HepG2 (cell line): ENCODE results near the gene MINDY2. TPM values are rescaled to one million over a fixed set of nuclear protein-coding genes. Genes with fewer than 3 reads are reported as not detected.
A peak's percentile ranks its signal among the peaks of the same experiment; 100 is the strongest.

ENCODE experiments used
- ADNP ChIP-seq: sonication (generic); formaldehyde crosslinking; IDR thresholded peaks from 2 replicates; pipeline ENCODE4 v1.4.0; 2020; ENCODE audit warnings: missing genetic modification reagents
- AKAP8 ChIP-seq: sonication (generic); formaldehyde crosslinking; IDR thresholded peaks from 2 replicates; pipeline ENCODE4 v1.5.1; 2020; ENCODE audit warnings: mild to moderate bottlenecking, missing genetic modification reagents
- CENPT ChIP-seq: sonication (generic); formaldehyde crosslinking; IDR thresholded peaks from 2 replicates; pipeline ENCODE4 v1.8.0; 2022; ENCODE audit warnings: low read depth, mild to moderate bottlenecking, moderate library complexity, missing genetic modification reagents
- ESRRA ChIP-seq: sonication (generic); formaldehyde crosslinking; IDR thresholded peaks from 2 replicates; pipeline ENCODE4 v1.5.1; 2020; ENCODE audit warnings: mild to moderate bottlenecking, low read depth, missing genetic modification reagents
- FOSL2 ChIP-seq: sonication (generic); formaldehyde crosslinking; IDR thresholded peaks from 2 replicates; pipeline ENCODE4 v1.4.0; 2020; ENCODE audit warnings: missing genetic modification reagents
- HNF4A ChIP-seq: sonication (generic); formaldehyde crosslinking; IDR thresholded peaks from 2 replicates; pipeline ENCODE4 v1.4.0; 2020; ENCODE audit warnings: missing genetic modification reagents
- MAF1 ChIP-seq: sonication (generic); formaldehyde crosslinking; IDR thresholded peaks from 2 replicates; pipeline ENCODE4 v1.5.0; 2020; ENCODE audit warnings: missing genetic modification reagents, borderline replicate concordance
- MIER3 ChIP-seq: IDR thresholded peaks from 2 replicates; pipeline ENCODE4 v1.6.1; 2016; ENCODE audit warnings: missing compliant biosample characterization, borderline replicate concordance
- MXI1 ChIP-seq: IDR thresholded peaks from 3 replicates; pipeline ENCODE4 v1.6.1; 2012; ENCODE audit warnings: low read depth, low read length, inconsistent platforms, borderline replicate concordance
- MYNN ChIP-seq: sonication (generic); formaldehyde crosslinking; IDR thresholded peaks from 2 replicates; pipeline ENCODE4 v1.4.0; 2020; ENCODE audit warnings: mild to moderate bottlenecking, low read depth, missing genetic modification reagents
- PITX1 ChIP-seq: sonication (generic); formaldehyde crosslinking; IDR thresholded peaks from 2 replicates; pipeline ENCODE4 v1.5.1; 2020; ENCODE audit warnings: mild to moderate bottlenecking, missing genetic modification reagents
- RAD51 ChIP-seq: fragments of 450-650 bp; IDR thresholded peaks from 2 replicates; pipeline ENCODE4 v1.6.1; 2016; ENCODE audit warnings: borderline replicate concordance
- SUZ12 ChIP-seq: fragments of 150-350 bp; IDR thresholded peaks from 2 replicates; pipeline ENCODE4 v1.6.1; 2014; ENCODE audit warnings: low read depth, low read length
- TAF15 ChIP-seq: fragments of 200-400 bp; formaldehyde crosslinking; IDR thresholded peaks from one replicate; pipeline ENCODE4 v1.6.1; 2018; ENCODE audit warnings: mild to moderate bottlenecking, low read depth, low read length; ENCODE audit not compliant: poor library complexity, severe bottlenecking
- TCF12 ChIP-seq, 2 experiments: fragments of 450-650 bp in 1 of 2; sonication (generic) in 1 of 2; formaldehyde crosslinking in 1 of 2; IDR thresholded peaks; 2 replicates each; pipeline versions ENCODE4 v1.6.1 to v1.8.0; 2017 to 2022; ENCODE audit warnings: antibody characterized with exemption in 1 of 2, mild to moderate bottlenecking in 1 of 2, missing genetic modification reagents in 1 of 2, moderate library complexity in 1 of 2
- ZMYM3 ChIP-seq: sonication (generic); formaldehyde crosslinking; IDR thresholded peaks from 2 replicates; pipeline ENCODE4 v1.5.1; 2020; ENCODE audit warnings: mild to moderate bottlenecking, missing genetic modification reagents
- ZNF335 ChIP-seq: sonication (generic); formaldehyde crosslinking; IDR thresholded peaks from 2 replicates; pipeline ENCODE4 v1.4.0; 2020; ENCODE audit warnings: missing genetic modification reagents
- ZNF367 ChIP-seq: sonication (generic); formaldehyde crosslinking; IDR thresholded peaks from 2 replicates; pipeline ENCODE4 v1.4.0; 2020; ENCODE audit warnings: missing genetic modification reagents, borderline replicate concordance
- ZNF780A ChIP-seq: sonication (generic); formaldehyde crosslinking; IDR thresholded peaks from 2 replicates; pipeline ENCODE4 v1.8.0; 2022; ENCODE audit warnings: mild to moderate bottlenecking, missing genetic modification reagents, moderate library complexity
- ZSCAN22 ChIP-seq: sonication (generic); formaldehyde crosslinking; IDR thresholded peaks from 2 replicates; pipeline ENCODE4 v1.4.0; 2020; ENCODE audit warnings: mild to moderate bottlenecking, missing genetic modification reagents
- polyA plus RNA-seq, 8 experiments: library from polyadenylated mRNA; depleted of rRNA in 3 of 8; stranded (reverse) in 7 of 8; unstranded in 1 of 8; fragments of >200 nt; fragmentation: Illumina TruSeq in 4 of 8; extraction: Trizol in 4 of 8; gene quantifications; 2 replicates each; pipeline versions ENCODE4 v1.2.1 to v1.2.3, GENCODE V29; 2011 to 2016; ENCODE audit warnings: low read depth in 4 of 8, missing spikeins in 1 of 8, mixed read lengths in 1 of 8; ENCODE audit not compliant: insufficient read depth in 1 of 8
- total RNA-seq, 5 experiments: library from RNA; depleted of rRNA; stranded (reverse); fragments of >200 nt; fragmentation: Illumina TruSeq; extraction: Trizol; gene quantifications; 2 replicates each; pipeline ENCODE4 v1.2.3, GENCODE V29; 2016; ENCODE audit warnings: low read depth in 1 of 5
- TF ChIP-seq, protein P1 (sequence below): IDR thresholded peaks from 2 replicates; pipeline ENCODE4 v1.6.1; 2016; ENCODE audit warnings: missing compliant biosample characterization, missing genetic modification reagents, borderline replicate concordance
- TF ChIP-seq, protein P2 (sequence below): sonication (generic); formaldehyde crosslinking; IDR thresholded peaks from 2 replicates; pipeline ENCODE4 v1.4.0; 2020; ENCODE audit warnings: missing genetic modification reagents, borderline replicate concordance
- TF ChIP-seq, protein P3 (sequence below): sonication (generic); formaldehyde crosslinking; IDR thresholded peaks from 2 replicates; pipeline ENCODE4 v1.4.0; 2020; ENCODE audit warnings: missing genetic modification reagents

MINDY2 gene
- total and polyA plus RNA-seq, 2 of the 13 experiments (the other 11 are each of a cell fraction or from before 2014, with no cell fraction given), result 7.2 to 12.6 TPM

DNA sequence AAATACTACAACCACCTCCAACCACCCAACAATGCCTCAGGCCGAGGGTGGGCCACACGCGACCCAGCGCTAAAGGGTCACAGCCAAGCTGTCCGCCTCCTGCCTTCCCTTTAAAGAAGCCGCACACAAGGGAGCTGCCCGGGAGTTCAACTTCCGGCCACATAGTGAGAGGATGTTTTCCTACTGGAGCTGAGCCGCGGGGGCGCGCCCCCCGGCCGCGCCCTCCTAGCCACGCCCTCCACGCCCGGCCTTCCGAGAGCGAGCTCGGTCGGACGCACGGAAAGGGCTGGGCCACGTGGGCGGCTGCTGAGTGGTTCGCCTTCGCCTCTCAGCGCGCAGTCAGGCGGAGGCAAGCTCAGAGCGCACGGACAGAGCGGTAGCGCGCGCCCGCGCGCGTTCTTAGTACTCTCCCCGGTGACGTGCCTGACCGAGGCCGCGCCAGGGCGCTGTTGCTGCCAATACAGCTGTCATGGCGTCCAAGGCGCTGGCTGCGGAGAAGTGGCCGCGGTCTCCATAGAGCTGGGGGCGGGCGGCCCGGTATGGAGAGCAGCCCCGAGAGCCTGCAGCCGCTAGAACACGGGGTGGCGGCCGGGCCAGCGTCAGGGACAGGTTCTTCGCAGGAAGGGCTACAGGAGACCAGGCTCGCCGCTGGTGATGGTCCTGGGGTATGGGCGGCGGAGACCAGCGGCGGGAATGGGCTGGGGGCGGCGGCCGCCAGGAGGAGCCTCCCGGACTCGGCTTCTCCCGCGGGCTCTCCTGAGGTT is at the start of gene MINDY2 (continued):
- TF ChIP-seq HNF4A (CRISPR knock-in tag), result peak; percentile 17
- peak; percentile 98 for TF ChIP-seq MXI1
- peak; percentile 59 for TF ChIP-seq ESRRA (CRISPR knock-in tag)
- TF ChIP-seq, protein P1, sequence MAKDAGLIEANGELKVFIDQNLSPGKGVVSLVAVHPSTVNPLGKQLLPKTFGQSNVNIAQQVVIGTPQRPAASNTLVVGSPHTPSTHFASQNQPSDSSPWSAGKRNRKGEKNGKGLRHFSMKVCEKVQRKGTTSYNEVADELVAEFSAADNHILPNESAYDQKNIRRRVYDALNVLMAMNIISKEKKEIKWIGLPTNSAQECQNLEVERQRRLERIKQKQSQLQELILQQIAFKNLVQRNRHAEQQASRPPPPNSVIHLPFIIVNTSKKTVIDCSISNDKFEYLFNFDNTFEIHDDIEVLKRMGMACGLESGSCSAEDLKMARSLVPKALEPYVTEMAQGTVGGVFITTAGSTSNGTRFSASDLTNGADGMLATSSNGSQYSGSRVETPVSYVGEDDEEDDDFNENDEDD (CRISPR knock-in tag), result peak; percentile 71; the same call in 1 of the 2 replicates
- peak; percentile 82; the same call in 1 of the 2 replicates for TF ChIP-seq ZNF335 (CRISPR knock-in tag)
- TF ChIP-seq SUZ12, result no peak
- TF ChIP-seq MIER3 (CRISPR knock-in tag), result peak; percentile 55; the same call in 1 of the 2 replicates
- no peak for TF ChIP-seq CENPT (CRISPR knock-in tag)
- no peak; the same call in 1 of the 2 replicates for TF ChIP-seq MAF1
- no peak for TF ChIP-seq MYNN (CRISPR knock-in tag)
- TF ChIP-seq FOSL2 (CRISPR knock-in tag), result peak; percentile 13; the same call in 1 of the 2 replicates
- TF ChIP-seq ADNP, result no peak
- no peak; the same call in 1 of the 2 replicates for TF ChIP-seq ZNF780A (CRISPR knock-in tag)
- no peak for TF ChIP-seq ZMYM3
- TF ChIP-seq ZSCAN22 (CRISPR knock-in tag), result no peak
- 0 out of 2 replicates have a peak, but pooled peaks have one; percentile 61 for TF ChIP-seq ZNF367 (CRISPR knock-in tag)
- no peak for TF ChIP-seq TAF15
- peak; percentile 12; the same call in 1 of the 2 replicates for TF ChIP-seq PITX1 (CRISPR knock-in tag)
- TF ChIP-seq, protein P2, sequence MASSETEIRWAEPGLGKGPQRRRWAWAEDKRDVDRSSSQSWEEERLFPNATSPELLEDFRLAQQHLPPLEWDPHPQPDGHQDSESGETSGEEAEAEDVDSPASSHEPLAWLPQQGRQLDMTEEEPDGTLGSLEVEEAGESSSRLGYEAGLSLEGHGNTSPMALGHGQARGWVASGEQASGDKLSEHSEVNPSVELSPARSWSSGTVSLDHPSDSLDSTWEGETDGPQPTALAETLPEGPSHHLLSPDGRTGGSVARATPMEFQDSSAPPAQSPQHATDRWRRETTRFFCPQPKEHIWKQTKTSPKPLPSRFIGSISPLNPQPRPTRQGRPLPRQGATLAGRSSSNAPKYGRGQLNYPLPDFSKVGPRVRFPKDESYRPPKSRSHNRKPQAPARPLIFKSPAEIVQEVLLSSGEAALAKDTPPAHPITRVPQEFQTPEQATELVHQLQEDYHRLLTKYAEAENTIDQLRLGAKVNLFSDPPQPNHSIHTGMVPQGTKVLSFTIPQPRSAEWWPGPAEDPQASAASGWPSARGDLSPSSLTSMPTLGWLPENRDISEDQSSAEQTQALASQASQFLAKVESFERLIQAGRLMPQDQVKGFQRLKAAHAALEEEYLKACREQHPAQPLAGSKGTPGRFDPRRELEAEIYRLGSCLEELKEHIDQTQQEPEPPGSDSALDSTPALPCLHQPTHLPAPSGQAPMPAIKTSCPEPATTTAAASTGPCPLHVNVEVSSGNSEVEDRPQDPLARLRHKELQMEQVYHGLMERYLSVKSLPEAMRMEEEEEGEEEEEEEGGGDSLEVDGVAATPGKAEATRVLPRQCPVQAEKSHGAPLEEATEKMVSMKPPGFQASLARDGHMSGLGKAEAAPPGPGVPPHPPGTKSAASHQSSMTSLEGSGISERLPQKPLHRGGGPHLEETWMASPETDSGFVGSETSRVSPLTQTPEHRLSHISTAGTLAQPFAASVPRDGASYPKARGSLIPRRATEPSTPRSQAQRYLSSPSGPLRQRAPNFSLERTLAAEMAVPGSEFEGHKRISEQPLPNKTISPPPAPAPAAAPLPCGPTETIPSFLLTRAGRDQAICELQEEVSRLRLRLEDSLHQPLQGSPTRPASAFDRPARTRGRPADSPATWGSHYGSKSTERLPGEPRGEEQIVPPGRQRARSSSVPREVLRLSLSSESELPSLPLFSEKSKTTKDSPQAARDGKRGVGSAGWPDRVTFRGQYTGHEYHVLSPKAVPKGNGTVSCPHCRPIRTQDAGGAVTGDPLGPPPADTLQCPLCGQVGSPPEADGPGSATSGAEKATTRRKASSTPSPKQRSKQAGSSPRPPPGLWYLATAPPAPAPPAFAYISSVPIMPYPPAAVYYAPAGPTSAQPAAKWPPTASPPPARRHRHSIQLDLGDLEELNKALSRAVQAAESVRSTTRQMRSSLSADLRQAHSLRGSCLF (CRISPR knock-in tag), result no peak
- peak; percentile 41; the same call in 1 of the 2 replicates for TF ChIP-seq AKAP8 (CRISPR knock-in tag)
- TF ChIP-seq TCF12 (IDR thresholded peaks at IDR 0.05), result no peak
- no peak for TF ChIP-seq TCF12 (CRISPR knock-in tag; IDR thresholded peaks at IDR 0.05)
- TF ChIP-seq, protein P3, sequence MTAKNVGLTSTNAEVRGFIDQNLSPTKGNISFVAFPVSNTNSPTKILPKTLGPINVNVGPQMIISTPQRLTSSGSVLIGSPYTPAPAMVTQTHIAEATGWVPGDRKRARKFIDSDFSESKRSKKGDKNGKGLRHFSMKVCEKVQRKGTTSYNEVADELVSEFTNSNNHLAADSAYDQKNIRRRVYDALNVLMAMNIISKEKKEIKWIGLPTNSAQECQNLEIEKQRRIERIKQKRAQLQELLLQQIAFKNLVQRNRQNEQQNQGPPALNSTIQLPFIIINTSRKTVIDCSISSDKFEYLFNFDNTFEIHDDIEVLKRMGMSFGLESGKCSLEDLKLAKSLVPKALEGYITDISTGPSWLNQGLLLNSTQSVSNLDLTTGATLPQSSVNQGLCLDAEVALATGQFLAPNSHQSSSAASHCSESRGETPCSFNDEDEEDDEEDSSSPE (CRISPR knock-in tag), result peak; percentile 77
- peak; percentile 63 for TF ChIP-seq RAD51
